MM.1S (cell line): ENCODE measurements around the gene AP2A2.

Source experiments
- CTCF ChIP-seq: fragments of 300-600 bp; sonication (generic); IDR thresholded peaks from 2 replicates; pipeline ENCODE4 v1.5.1; 2016; ENCODE audit warnings: antibody characterized with exemption, low read length, mixed read lengths
- EZH2 ChIP-seq: fragments of 300-600 bp; sonication (generic); optimal IDR thresholded peaks from 2 replicates; pipeline ENCODE3; 2017; ENCODE audit warnings: low read depth, mild to moderate bottlenecking, antibody characterized with exemption, low read length, mixed read lengths
- EZH2phosphoT487 ChIP-seq: fragments of 300-600 bp; sonication (generic); IDR thresholded peaks from 2 replicates; pipeline ENCODE4 v1.6.1; 2018; ENCODE audit warnings: antibody characterized with exemption, low read length

- TF ChIP-seq CTCF (no peak), EZH2 (no peak), EZH2phosphoT487 (no peak)
Measured at GRCh38 chr11:882596-882995, 43.1 kb upstream of the AP2A2 start.
